ENCODE data around the gene GALNT17. TPM values are rescaled to one million over a fixed set of nuclear protein-coding genes. Genes with fewer than 3 reads are reported as not detected.

The GALNT17 gene
- total and polyA plus RNA-seq, 2 experiments from 2014 or later: 11.1 to 65.6 TPM

DNA sequence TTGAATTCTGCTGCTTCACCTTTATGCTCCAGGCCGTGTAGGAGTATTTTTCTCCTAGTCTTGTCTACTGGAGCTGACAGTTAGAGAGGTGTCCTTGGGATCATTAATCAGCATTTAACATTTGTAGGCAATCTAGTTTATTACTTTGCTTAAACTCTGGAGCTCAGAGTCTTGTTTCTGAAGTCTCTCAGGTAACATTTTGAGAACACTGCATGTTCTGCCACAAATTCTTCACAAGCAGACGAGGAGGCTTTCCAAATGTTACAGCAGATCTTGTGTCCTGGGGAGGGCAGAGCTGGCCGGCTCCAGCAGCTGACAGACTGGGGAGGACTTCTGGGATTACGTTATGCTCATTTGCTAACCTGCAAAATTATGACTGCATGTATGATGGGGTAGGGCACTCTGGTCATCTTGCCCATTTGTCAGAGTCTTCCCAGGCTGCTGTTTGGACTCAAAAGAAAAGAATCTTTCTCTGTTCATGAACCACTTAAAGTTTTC is 50.5 kb downstream of the GALNT17 start (continued):
- TF ChIP-seq, protein P1, sequence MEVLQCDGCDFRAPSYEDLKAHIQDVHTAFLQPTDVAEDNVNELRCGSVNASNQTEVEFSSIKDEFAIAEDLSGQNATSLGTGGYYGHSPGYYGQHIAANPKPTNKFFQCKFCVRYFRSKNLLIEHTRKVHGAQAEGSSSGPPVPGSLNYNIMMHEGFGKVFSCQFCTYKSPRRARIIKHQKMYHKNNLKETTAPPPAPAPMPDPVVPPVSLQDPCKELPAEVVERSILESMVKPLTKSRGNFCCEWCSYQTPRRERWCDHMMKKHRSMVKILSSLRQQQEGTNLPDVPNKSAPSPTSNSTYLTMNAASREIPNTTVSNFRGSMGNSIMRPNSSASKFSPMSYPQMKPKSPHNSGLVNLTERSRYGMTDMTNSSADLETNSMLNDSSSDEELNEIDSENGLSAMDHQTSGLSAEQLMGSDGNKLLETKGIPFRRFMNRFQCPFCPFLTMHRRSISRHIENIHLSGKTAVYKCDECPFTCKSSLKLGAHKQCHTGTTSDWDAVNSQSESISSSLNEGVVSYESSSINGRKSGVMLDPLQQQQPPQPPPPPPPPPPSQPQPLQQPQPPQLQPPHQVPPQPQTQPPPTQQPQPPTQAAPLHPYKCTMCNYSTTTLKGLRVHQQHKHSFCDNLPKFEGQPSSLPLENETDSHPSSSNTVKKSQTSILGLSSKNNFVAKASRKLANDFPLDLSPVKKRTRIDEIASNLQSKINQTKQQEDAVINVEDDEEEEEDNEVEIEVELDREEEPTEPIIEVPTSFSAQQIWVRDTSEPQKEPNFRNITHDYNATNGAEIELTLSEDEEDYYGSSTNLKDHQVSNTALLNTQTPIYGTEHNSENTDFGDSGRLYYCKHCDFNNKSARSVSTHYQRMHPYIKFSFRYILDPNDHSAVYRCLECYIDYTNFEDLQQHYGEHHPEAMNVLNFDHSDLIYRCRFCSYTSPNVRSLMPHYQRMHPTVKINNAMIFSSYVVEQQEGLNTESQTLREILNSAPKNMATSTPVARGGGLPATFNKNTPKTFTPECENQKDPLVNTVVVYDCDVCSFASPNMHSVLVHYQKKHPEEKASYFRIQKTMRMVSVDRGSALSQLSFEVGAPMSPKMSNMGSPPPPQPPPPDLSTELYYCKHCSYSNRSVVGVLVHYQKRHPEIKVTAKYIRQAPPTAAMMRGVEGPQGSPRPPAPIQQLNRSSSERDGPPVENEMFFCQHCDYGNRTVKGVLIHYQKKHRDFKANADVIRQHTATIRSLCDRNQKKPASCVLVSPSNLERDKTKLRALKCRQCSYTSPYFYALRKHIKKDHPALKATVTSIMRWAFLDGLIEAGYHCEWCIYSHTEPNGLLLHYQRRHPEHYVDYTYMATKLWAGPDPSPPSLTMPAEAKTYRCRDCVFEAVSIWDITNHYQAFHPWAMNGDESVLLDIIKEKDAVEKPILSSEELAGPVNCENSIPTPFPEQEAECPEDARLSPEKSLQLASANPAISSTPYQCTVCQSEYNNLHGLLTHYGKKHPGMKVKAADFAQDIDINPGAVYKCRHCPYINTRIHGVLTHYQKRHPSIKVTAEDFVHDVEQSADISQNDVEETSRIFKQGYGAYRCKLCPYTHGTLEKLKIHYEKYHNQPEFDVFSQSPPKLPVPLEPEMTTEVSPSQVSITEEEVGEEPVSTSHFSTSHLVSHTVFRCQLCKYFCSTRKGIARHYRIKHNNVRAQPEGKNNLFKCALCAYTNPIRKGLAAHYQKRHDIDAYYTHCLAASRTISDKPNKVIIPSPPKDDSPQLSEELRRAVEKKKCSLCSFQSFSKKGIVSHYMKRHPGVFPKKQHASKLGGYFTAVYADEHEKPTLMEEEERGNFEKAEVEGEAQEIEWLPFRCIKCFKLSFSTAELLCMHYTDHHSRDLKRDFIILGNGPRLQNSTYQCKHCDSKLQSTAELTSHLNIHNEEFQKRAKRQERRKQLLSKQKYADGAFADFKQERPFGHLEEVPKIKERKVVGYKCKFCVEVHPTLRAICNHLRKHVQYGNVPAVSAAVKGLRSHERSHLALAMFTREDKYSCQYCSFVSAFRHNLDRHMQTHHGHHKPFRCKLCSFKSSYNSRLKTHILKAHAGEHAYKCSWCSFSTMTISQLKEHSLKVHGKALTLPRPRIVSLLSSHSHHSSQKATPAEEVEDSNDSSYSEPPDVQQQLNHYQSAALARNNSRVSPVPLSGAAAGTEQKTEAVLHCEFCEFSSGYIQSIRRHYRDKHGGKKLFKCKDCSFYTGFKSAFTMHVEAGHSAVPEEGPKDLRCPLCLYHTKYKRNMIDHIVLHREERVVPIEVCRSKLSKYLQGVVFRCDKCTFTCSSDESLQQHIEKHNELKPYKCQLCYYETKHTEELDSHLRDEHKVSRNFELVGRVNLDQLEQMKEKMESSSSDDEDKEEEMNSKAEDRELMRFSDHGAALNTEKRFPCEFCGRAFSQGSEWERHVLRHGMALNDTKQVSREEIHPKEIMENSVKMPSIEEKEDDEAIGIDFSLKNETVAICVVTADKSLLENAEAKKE (CRISPR knock-in tag; IDR thresholded peaks at IDR 0.05): no peak
- TF ChIP-seq JUNB (IDR thresholded peaks at IDR 0.05; ENCODE audit: unreplicated experiment): no peak
- no peak for TF ChIP-seq NANOG (IDR thresholded peaks at IDR 0.05; ENCODE audit: borderline replicate concordance)
- TF ChIP-seq ZNF114 (CRISPR knock-in tag; IDR thresholded peaks at IDR 0.05): no peak
- no peak for TF ChIP-seq CREB1 (CRISPR knock-in tag; IDR thresholded peaks at IDR 0.05; ENCODE audit: low read depth)
- no peak for TF ChIP-seq POLR2AphosphoS5 (IDR thresholded peaks at IDR 0.05; ENCODE audit: low read depth)

DNA sequence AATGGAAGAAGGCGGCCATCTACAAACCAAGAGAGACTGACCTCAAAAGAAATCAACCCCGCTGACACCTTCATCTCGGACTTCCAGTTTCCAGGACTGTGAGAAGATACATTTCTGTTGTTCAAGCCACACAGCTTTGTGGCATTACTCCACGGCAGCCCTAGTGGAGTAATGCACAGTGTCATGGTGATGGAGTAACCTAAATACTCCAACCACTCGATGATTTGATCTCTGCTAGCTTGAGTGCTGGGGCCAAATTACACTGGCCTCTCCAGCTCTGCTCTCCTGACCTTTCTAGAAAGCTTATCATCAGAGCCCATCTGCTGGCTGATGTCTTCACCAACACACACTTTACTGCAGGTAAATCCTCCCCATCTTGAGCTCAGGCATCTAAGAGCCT is 52.2 kb downstream of the GALNT17 start:
- Histone ChIP-seq H3K79me2 (replicated peaks; ENCODE audit: insufficient read depth) (peaks cover 94% of the 10 kb centered on the region), H3K36me3 (ENCODE audit: insufficient read depth) (peaks cover 7% of the 10 kb centered on the region; the same call in 1 of the 2 replicates), H4K20me1 (replicated peaks; ENCODE audit: insufficient read depth) (peaks cover 10% of the 10 kb centered on the region), H2AFZ (no peak overlapping the region), H3F3A (replicated peaks; ENCODE audit: low read depth) (no peaks in the 10 kb centered on the region), H3K27ac (ENCODE audit: low read depth) (no peak overlapping the region), H3K4me1 (ENCODE audit: insufficient read depth) (peaks cover 13% of the 10 kb centered on the region), H3K4me2 (no peak overlapping the region), H3K9me2 (ENCODE audit: insufficient read depth) (no peaks in the 10 kb centered on the region), H3K27me3 (ENCODE audit: insufficient read depth) (no peaks in the 10 kb centered on the region), H3K4me3 (no peak overlapping the region)
- H3K4me3 Mint-ChIP-seq: no peak overlapping the region
- no peak for ATAC-seq
- peaks cover 8% of the 10 kb centered on the region for H3K27me3 Mint-ChIP-seq (ENCODE audit: insufficient read depth, low read depth, poor library complexity)
- H3K4me1 Mint-ChIP-seq: peaks cover 21% of the 10 kb centered on the region
- H3K9me3 Mint-ChIP-seq: peaks cover 13% of the 10 kb centered on the region
- H3K36me3 Mint-ChIP-seq (ENCODE audit: low read depth): peaks cover 45% of the 10 kb centered on the region
- H3K27ac Mint-ChIP-seq: no peak overlapping the region
- DNase-seq (ENCODE audit: low spot score): no peak
- no peak for TF ChIP-seq EZH2 (IDR thresholded peaks at IDR 0.05; ENCODE audit: low read depth, unreplicated experiment)
- TF ChIP-seq ZNF114 (CRISPR knock-in tag; IDR thresholded peaks at IDR 0.05): no peak
- TF ChIP-seq ZNF331 (CRISPR knock-in tag; IDR thresholded peaks at IDR 0.05; ENCODE audit: low read depth): no peak
- TF ChIP-seq, protein P2, sequence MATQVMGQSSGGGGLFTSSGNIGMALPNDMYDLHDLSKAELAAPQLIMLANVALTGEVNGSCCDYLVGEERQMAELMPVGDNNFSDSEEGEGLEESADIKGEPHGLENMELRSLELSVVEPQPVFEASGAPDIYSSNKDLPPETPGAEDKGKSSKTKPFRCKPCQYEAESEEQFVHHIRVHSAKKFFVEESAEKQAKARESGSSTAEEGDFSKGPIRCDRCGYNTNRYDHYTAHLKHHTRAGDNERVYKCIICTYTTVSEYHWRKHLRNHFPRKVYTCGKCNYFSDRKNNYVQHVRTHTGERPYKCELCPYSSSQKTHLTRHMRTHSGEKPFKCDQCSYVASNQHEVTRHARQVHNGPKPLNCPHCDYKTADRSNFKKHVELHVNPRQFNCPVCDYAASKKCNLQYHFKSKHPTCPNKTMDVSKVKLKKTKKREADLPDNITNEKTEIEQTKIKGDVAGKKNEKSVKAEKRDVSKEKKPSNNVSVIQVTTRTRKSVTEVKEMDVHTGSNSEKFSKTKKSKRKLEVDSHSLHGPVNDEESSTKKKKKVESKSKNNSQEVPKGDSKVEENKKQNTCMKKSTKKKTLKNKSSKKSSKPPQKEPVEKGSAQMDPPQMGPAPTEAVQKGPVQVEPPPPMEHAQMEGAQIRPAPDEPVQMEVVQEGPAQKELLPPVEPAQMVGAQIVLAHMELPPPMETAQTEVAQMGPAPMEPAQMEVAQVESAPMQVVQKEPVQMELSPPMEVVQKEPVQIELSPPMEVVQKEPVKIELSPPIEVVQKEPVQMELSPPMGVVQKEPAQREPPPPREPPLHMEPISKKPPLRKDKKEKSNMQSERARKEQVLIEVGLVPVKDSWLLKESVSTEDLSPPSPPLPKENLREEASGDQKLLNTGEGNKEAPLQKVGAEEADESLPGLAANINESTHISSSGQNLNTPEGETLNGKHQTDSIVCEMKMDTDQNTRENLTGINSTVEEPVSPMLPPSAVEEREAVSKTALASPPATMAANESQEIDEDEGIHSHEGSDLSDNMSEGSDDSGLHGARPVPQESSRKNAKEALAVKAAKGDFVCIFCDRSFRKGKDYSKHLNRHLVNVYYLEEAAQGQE (IDR thresholded peaks at IDR 0.05; ENCODE audit: unreplicated experiment): no peak
- TF ChIP-seq NANOG (IDR thresholded peaks at IDR 0.05; ENCODE audit: borderline replicate concordance): no peak

Measured in GM23338 (cell line).